DOHH2 (cell line): ENCODE measurements around the gene CEACAM3.
A peak's percentile ranks its signal among the peaks of the same experiment; 100 is the strongest.

ENCODE experiments used
- H3F3A ChIP-seq: fragments of 200-600 bp; sonication (generic), shearing (Covaris generic); 2 replicates; pipeline ENCODE4 v1.6.0; 2016; ENCODE audit warnings: antibody characterized with exemption, mild to moderate bottlenecking; ENCODE audit not compliant: control insufficient read depth, insufficient read depth
- H3K27ac ChIP-seq: fragments of 200-600 bp; sonication (generic); 2 replicates; pipeline ENCODE4 v1.5.1; 2014; ENCODE audit warnings: low read depth, mild to moderate bottlenecking, low read length, moderate library complexity
- H3K27me3 ChIP-seq: fragments of 200-600 bp; sonication (generic); 2 replicates; pipeline ENCODE4 v1.6.1; 2014; ENCODE audit warnings: mild to moderate bottlenecking, low read length, mixed read lengths; ENCODE audit not compliant: control insufficient read depth
- H3K36me3 ChIP-seq: fragments of 200-600 bp; sonication (generic); 2 replicates; pipeline ENCODE4 v1.6.1; 2014; ENCODE audit warnings: mild to moderate bottlenecking, low read length, moderate library complexity, mixed read lengths; ENCODE audit not compliant: control insufficient read depth
- H3K4me1 ChIP-seq: fragments of 200-600 bp; sonication (generic); 2 replicates; pipeline ENCODE4 v1.6.1; 2014; ENCODE audit warnings: mild to moderate bottlenecking, low read length, mixed read lengths; ENCODE audit not compliant: control insufficient read depth
- H3K4me2 ChIP-seq: fragments of 200-600 bp; sonication (generic); 2 replicates; pipeline ENCODE4 v1.6.0; 2014; ENCODE audit warnings: mild to moderate bottlenecking, low read length, moderate library complexity
- H3K4me3 ChIP-seq: fragments of 200-600 bp; sonication (generic); 2 replicates; pipeline ENCODE4 v1.5.1; 2014; ENCODE audit warnings: mild to moderate bottlenecking, low read length, mixed read lengths
- H3K79me2 ChIP-seq: fragments of 200-600 bp; sonication (generic); 2 replicates; pipeline ENCODE4 v1.6.1; 2014; ENCODE audit warnings: mild to moderate bottlenecking, low read length, mixed read lengths; ENCODE audit not compliant: control insufficient read depth
- H3K9me2 ChIP-seq: fragments of 200-600 bp; sonication (generic); replicated peaks from 2 replicates; pipeline ENCODE4 v1.6.1; 2014; ENCODE audit warnings: mild to moderate bottlenecking, low read length, mixed read lengths; ENCODE audit not compliant: control insufficient read depth
- H3K9me3 ChIP-seq: fragments of 200-600 bp; sonication (generic); 2 replicates; pipeline ENCODE4 v1.6.1; 2014; ENCODE audit warnings: antibody characterized with exemption, low read length, mixed read lengths; ENCODE audit not compliant: control insufficient read depth, insufficient read depth
- H4K20me1 ChIP-seq: fragments of 200-600 bp; sonication (generic); 2 replicates; pipeline ENCODE4 v1.6.0; 2014; ENCODE audit warnings: low read depth, mild to moderate bottlenecking, antibody characterized with exemption, low read length, moderate library complexity; ENCODE audit not compliant: control insufficient read depth, insufficient read depth
- EZH2phosphoT487 ChIP-seq: fragments of 200-600 bp; sonication (generic); IDR thresholded peaks from 2 replicates; pipeline ENCODE4 v1.6.1; 2017; ENCODE audit warnings: borderline replicate concordance, mild to moderate bottlenecking, antibody characterized with exemption, low read length, moderate library complexity, mixed read lengths
- TF ChIP-seq, protein P1 (sequence below): fragments of 200-600 bp; sonication (generic); IDR thresholded peaks from one replicate; pipeline ENCODE4 v1.5.1; 2014; ENCODE audit warnings: antibody characterized with exemption, mild to moderate bottlenecking, low read depth, low read length; ENCODE audit not compliant: poor library complexity, severe bottlenecking

The CEACAM3 gene

DNA sequence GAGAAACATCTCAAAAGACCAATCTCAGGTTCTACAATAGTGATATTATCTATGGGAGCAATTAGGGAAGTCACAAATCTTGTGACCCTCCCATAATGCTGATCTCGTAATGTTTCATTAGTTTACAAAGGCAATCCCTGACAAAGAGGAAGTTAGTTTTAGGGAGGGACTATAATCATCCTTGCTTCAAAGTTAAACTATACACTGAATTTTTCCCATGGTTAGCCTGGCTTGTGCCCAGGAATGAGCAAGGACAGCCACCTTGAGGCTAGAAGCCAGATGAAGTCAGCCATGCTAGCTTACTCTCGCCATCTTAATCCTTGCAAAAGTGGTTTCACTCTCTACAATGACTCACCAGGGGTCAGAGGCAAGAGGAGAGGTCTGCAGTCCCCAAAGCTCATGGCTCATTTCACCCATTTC lies 5.4 kb downstream of the CEACAM3 start:
- no peaks in the 10 kb centered on the region for H4K20me1 ChIP-seq
- peak overlapping the region; percentile 39 for H3K4me2 ChIP-seq
- no peaks in the 10 kb centered on the region for H3K9me2 ChIP-seq
- H3K27me3 ChIP-seq: no peaks in the 10 kb centered on the region
- no peaks in the 10 kb centered on the region for H3K36me3 ChIP-seq
- H3K27ac ChIP-seq: no peak overlapping the region
- no peaks in the 10 kb centered on the region for H3K79me2 ChIP-seq
- H3K9me3 ChIP-seq: peaks cover 7% of the 10 kb centered on the region; the same call in 1 of the 2 replicates
- TF ChIP-seq EZH2phosphoT487: no peak
- TF ChIP-seq, protein P1, sequence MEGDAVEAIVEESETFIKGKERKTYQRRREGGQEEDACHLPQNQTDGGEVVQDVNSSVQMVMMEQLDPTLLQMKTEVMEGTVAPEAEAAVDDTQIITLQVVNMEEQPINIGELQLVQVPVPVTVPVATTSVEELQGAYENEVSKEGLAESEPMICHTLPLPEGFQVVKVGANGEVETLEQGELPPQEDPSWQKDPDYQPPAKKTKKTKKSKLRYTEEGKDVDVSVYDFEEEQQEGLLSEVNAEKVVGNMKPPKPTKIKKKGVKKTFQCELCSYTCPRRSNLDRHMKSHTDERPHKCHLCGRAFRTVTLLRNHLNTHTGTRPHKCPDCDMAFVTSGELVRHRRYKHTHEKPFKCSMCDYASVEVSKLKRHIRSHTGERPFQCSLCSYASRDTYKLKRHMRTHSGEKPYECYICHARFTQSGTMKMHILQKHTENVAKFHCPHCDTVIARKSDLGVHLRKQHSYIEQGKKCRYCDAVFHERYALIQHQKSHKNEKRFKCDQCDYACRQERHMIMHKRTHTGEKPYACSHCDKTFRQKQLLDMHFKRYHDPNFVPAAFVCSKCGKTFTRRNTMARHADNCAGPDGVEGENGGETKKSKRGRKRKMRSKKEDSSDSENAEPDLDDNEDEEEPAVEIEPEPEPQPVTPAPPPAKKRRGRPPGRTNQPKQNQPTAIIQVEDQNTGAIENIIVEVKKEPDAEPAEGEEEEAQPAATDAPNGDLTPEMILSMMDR: no peak
- H3K4me3 ChIP-seq: peak overlapping the region; percentile 24; the same call in 1 of the 2 replicates
- H3K4me1 ChIP-seq: peaks cover 41% of the 10 kb centered on the region
- no peaks in the 10 kb centered on the region for H3F3A ChIP-seq

DNA sequence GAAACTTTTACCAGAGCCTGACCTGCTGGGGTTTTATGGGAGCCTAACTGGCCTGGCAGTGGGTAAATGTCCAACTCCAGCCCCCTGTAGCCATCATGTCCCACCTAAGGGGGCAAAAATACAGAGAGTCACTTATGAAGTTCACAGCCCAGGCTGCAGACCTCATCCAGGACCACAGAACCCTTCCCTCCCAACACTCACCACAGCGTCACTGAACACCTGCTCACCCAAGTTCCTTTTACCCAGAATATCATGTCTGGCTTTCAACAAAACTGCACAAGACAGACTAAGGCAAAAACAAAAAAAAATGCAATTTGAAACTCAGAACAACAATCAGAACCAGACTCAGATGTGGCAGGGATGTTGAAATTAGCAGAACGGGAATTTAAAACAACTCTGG lies 6.4 kb downstream of the CEACAM3 start:
- no peaks in the 10 kb centered on the region for H3F3A ChIP-seq
- H3K9me3 ChIP-seq: peaks cover 7% of the 10 kb centered on the region; the same call in 1 of the 2 replicates
- H3K27me3 ChIP-seq: no peaks in the 10 kb centered on the region
- no peak overlapping the region for H3K4me2 ChIP-seq
- no peaks in the 10 kb centered on the region for H4K20me1 ChIP-seq
- H3K9me2 ChIP-seq: no peaks in the 10 kb centered on the region
- H3K4me1 ChIP-seq: peaks cover 41% of the 10 kb centered on the region
- no peak for TF ChIP-seq EZH2phosphoT487
- TF ChIP-seq, protein P1: no peak
- H3K27ac ChIP-seq: no peak overlapping the region
- H3K36me3 ChIP-seq: no peaks in the 10 kb centered on the region
- H3K4me3 ChIP-seq: no peak overlapping the region
- H3K79me2 ChIP-seq: no peaks in the 10 kb centered on the region

DNA sequence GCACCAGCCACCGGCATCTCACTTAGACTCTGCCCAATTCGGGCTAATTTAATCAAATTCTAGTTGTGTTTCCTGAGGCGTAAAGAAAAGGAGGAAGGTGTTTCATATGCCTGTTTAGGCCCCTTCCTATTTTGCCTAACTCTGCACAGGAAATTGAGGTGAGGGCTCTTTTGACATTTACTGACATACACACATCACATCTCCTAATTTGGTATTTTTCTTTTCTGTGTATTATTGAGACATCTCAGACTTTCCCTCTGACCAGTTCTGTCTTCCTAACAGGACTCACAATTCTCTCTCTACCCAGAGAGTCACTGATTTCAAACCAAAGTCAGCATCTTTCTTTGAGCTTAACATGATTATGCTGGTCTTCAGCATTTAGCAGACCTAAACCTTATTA lies 7.9 kb downstream of the CEACAM3 start:
- no peaks in the 10 kb centered on the region for H4K20me1 ChIP-seq
- H3K36me3 ChIP-seq: no peaks in the 10 kb centered on the region
- no peaks in the 10 kb centered on the region for H3K79me2 ChIP-seq
- H3K4me1 ChIP-seq: peaks cover 46% of the 10 kb centered on the region
- H3K4me3 ChIP-seq: peak overlapping the region; percentile 43
- H3K9me2 ChIP-seq: no peaks in the 10 kb centered on the region
- no peaks in the 10 kb centered on the region for H3F3A ChIP-seq
- TF ChIP-seq, protein P1: no peak
- no peak for TF ChIP-seq EZH2phosphoT487
- H3K27ac ChIP-seq: no peak overlapping the region
- peak overlapping the region; percentile 49 for H3K4me2 ChIP-seq
- H3K9me3 ChIP-seq: peaks cover 7% of the 10 kb centered on the region; the same call in 1 of the 2 replicates
- H3K27me3 ChIP-seq: no peaks in the 10 kb centered on the region
